ENCODE results near the gene SKIC2.
"Not testable (repeated sequence)": the region's sequence is repeated elsewhere in the genome, so short reads cannot be mapped to it uniquely, and the experiment has no call there.

Gene SKIC2

DNA sequence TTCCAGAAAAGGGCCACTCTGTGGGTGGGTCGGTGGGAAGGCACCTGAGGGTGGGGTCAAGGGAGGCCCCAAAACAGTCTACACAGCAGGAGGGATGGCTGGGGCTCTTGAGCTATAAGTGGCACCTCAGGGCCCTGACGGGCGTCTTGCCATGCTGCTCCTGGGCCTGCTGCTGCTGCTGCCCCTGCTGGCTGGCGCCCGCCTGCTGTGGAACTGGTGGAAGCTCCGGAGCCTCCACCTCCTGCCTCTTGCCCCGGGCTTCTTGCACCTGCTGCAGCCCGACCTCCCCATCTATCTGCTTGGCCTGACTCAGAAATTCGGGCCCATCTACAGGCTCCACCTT, 46.5 kb downstream of the SKIC2 start:
- DNase-seq: not testable (repeated sequence)

- not testable (repeated sequence) for DNase-seq
These were observed 47.1 kb downstream of the SKIC2 start for GRCh38 chr6:32005991-32006529.

GRCh38 chr6:32007086-32007485, 48.1 kb downstream of the SKIC2 start:
- DNase-seq: not testable (repeated sequence)

DNA sequence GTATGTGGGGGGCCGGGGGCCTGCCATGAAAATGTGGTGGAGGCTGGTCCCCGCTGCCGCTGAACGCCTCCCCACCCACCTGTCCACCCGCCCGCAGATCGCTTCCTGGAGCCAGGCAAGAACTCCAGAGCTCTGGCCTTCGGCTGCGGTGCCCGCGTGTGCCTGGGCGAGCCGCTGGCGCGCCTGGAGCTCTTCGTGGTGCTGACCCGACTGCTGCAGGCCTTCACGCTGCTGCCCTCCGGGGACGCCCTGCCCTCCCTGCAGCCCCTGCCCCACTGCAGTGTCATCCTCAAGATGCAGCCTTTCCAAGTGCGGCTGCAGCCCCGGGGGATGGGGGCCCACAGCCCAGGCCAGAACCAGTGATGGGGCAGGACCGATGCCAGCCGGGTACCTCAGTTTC, 49.1 kb downstream of the SKIC2 start:
- not testable (repeated sequence) for DNase-seq

GRCh38 chr6:32008616-32009015, 49.6 kb downstream of the SKIC2 start:
- DNase-seq: not testable (repeated sequence)

GRCh38 chr6:32009537-32009936, 50.6 kb downstream of the SKIC2 start:
- DNase-seq: not testable (repeated sequence)

DNA sequence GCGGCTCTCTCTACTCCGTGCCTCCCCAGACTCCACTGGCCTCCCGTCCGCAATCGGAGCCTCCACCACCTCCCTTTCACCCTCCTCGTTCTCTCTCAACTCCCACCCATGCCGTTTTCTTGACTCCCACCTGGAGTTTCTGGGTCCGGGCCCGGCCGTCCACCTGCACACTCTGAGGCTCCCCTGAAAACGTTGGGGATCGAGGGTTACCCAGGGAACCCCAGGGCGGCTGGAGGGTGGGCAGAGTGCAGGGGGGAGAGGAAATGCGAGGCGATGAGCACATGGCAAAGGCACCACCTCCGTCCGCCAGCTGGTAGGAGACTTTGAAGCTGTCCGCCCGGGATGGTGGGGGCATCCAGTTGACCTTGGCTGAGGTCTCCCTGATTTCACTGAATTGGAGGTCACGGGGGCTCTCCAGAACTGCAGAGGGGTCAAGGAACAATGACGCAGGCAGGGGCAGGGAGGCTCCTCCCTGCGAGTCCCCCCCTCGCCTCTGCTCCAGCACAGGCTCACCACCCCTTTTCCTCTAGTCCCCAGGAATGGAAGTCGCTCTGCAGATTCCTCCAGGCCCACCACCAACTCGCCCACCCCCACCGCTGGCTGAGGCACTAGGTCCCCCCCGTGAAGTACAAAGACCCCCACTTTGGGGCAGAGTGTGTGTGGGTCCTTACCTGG, 52.0 kb downstream of the SKIC2 start:
- DNase-seq: not testable (repeated sequence)

DNA sequence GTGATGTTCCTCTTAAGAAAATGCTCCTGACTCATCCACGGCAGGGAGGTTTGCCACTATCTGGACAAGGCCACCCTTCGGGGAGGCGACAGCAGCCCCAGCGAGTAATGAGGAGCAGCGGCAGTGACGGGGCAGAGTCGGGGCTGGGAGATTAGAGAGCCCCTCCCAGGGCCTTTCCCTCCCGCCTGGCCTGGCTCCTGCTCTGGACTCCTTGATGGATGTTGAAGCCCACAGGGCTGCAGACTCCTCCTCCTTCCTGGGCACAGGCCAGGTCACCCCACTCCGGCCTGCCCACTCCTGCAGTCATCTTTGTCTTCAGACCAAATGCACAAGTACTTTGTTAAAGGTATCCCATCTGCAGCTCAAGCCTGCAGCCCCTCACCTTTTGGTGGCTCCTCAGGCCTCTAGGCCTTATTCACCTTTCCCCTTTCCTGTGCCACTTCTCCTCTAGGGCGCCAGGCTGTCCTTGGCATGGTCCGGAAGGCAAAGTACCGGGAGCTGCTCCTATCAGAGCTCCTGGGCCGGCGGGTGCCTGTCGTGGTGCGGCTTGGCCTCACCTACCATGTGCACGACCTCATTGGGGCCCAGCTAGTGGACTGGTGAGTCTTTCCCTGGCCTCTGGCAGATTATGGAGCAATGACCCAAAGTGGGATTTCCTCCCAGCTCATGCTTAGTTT, 54.1 kb downstream of the SKIC2 start:
- not testable (repeated sequence) for DNase-seq

DNA sequence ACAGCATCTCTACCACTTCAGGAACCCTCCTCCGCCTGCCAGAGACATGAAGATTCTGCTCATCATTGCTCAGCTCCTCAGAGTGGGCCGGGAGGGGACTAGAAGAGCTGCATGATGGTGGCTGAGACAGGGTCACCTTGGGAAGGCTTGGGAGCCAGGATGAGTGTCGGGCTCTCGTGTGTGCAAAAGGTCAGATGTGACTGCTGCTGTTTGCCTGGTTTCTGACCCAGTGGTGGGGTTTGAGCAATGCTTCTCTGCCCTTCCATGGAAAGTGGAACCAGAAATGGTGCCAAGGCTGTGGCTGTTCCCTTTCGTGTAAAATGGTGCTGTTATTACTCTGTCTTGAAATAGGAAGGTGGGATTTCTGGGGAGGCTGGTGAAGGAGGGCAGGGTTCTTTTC, 54.8 kb downstream of the SKIC2 start:
- DNase-seq: not testable (repeated sequence)

- DNase-seq: not testable (repeated sequence)
These were observed 55.6 kb downstream of the SKIC2 start, which contains the start of gene C4B for GRCh38 chr6:32014547-32014946. C4B (plus strand) TSS chr6:32014795; CDS start chr6:32014846, 51 bp downstream.

Measured in NCI-H1048 (cell line).